SK-N-SH (cell line): Measurements from ENCODE around the gene FBXL12. TPM values are rescaled to one million over a fixed set of nuclear protein-coding genes. Genes with fewer than 3 reads are reported as not detected.
"Not testable (repeated sequence)": the region's sequence is repeated elsewhere in the genome, so short reads cannot be mapped to it uniquely, and the experiment has no call there.

ENCODE experiments used
- CTCF ChIA-PET: fragments of 300-600, 350-600 bp; formaldehyde crosslinking; extraction: SDS; loops from one replicate; lab custom pipeline; 2021; lab: Yijun Ruan, JAX
- POLR2A ChIA-PET: fragments of 350-600 bp; sonication (Branson Sonifier 250); formaldehyde crosslinking; extraction: SDS; loops from one replicate; lab custom pipeline; 2020; ENCODE audit warnings: antibody characterized with exemption, inconsistent platforms; lab: Yijun Ruan, JAX
- DNase-seq: peaks from one replicate; pipeline ENCODE4 v3.0.0; 2012
- H2AFZ ChIP-seq: fragments of 200-600 bp; sonication (generic); 2 replicates; pipeline ENCODE4 v1.8.1; 2016; ENCODE audit warnings: antibody characterized with exemption, mild to moderate bottlenecking, low read depth
- H3F3A ChIP-seq: fragments of 200-600 bp; sonication (generic); replicated peaks from 2 replicates; pipeline ENCODE3; 2016; ENCODE audit warnings: antibody characterized with exemption, mild to moderate bottlenecking; ENCODE audit not compliant: insufficient read depth
- H3K27ac ChIP-seq, 2 experiments: fragments of 200-500 bp in 1 of 2; fragments of 200-600 bp in 1 of 2; sonication (Bioruptor generic) in 1 of 2; sonication (generic), shearing (Covaris generic) in 1 of 2; 2 replicates each; pipeline versions ENCODE4 v1.5.1 to v1.6.1; 2014 to 2016; ENCODE audit warnings: low read depth in 2 of 2, inconsistent platforms in 1 of 2, low read length in 1 of 2, mild to moderate bottlenecking in 1 of 2, mixed read lengths in 1 of 2
- H3K27me3 ChIP-seq: fragments of 200-600 bp; sonication (generic), shearing (Covaris generic); 2 replicates; pipeline ENCODE4 v1.6.1; 2016; ENCODE audit warnings: mixed run types; ENCODE audit not compliant: insufficient read depth
- H3K36me3 ChIP-seq, 2 experiments: fragments of 200-500 bp in 1 of 2; fragments of 200-600 bp in 1 of 2; sonication (Bioruptor generic) in 1 of 2; sonication (generic) in 1 of 2; replicated peaks in 1 of 2; 2 replicates each; pipeline versions ENCODE3 to v1.5.1; 2014 to 2016; ENCODE audit warnings: low read length in 1 of 2, mild to moderate bottlenecking in 1 of 2; ENCODE audit not compliant: insufficient read depth in 2 of 2, control insufficient read depth in 1 of 2
- H3K4me1 ChIP-seq, 2 experiments: fragments of 200-500 bp in 1 of 2; fragments of 200-600 bp in 1 of 2; sonication (Bioruptor generic) in 1 of 2; sonication (generic), shearing (Covaris generic) in 1 of 2; 2 replicates each; pipeline versions ENCODE4 v1.5.1 to v1.6.1; 2014 to 2016; ENCODE audit warnings: low read depth in 1 of 2, low read length in 1 of 2, mixed run types in 1 of 2; ENCODE audit not compliant: insufficient read depth in 2 of 2, control insufficient read depth in 1 of 2
- H3K4me2 ChIP-seq: fragments of 200-600 bp; sonication (generic), shearing (Covaris generic); 2 replicates; pipeline ENCODE4 v1.6.1; 2017; ENCODE audit warnings: mixed run types
- H3K4me3 ChIP-seq, 2 experiments: fragments of 200-500 bp in 1 of 2; fragments of 200-600 bp in 1 of 2; sonication (Bioruptor generic) in 1 of 2; sonication (generic), shearing (Covaris generic) in 1 of 2; 2 replicates each; pipeline versions ENCODE4 v1.5.1 to v1.8.1; 2014 to 2016; ENCODE audit warnings: low read depth in 2 of 2, inconsistent platforms in 1 of 2, low read length in 1 of 2, mild to moderate bottlenecking in 1 of 2, mixed read lengths in 1 of 2, moderate library complexity in 1 of 2
- H3K79me2 ChIP-seq: fragments of 200-600 bp; sonication (generic); 2 replicates; pipeline ENCODE4 v1.8.1; 2017; ENCODE audit warnings: mild to moderate bottlenecking; ENCODE audit not compliant: insufficient read depth
- H3K9ac ChIP-seq: fragments of 200-600 bp; sonication (generic); 2 replicates; pipeline ENCODE4 v1.6.1; 2017; ENCODE audit warnings: mixed run types
- H3K9me2 ChIP-seq: fragments of 200-600 bp; sonication (generic); 2 replicates; pipeline ENCODE4 v1.6.1; 2017; ENCODE audit warnings: mixed run types
- H3K9me3 ChIP-seq: fragments of 200-600 bp; sonication (generic); 2 replicates; pipeline ENCODE4 v1.6.1; 2017; ENCODE audit warnings: mixed run types, mild to moderate bottlenecking, moderate library complexity
- H4K20me1 ChIP-seq: fragments of 200-600 bp; sonication (generic); 2 replicates; pipeline ENCODE4 v1.6.1; 2017; ENCODE audit warnings: mild to moderate bottlenecking, mixed run types; ENCODE audit not compliant: insufficient read depth
- CHD2 ChIP-seq: fragments of 150-350 bp; IDR thresholded peaks from 2 replicates; pipeline ENCODE4 v1.6.1; 2018; ENCODE audit warnings: low read length; ENCODE audit not compliant: partially characterized antibody
- GABPA ChIP-seq: IDR thresholded peaks from 2 replicates; pipeline ENCODE4 v1.4.0; 2012; ENCODE audit warnings: low read depth, mild to moderate bottlenecking
- MXI1 ChIP-seq: IDR thresholded peaks from 2 replicates; pipeline ENCODE4 v1.6.1; 2012; ENCODE audit warnings: mild to moderate bottlenecking, low read depth, low read length, improper control_type of control experiment
- RAD21 ChIP-seq: IDR thresholded peaks from 2 replicates; pipeline ENCODE4 v1.6.1; 2012; ENCODE audit warnings: mild to moderate bottlenecking, low read length
- RFX5 ChIP-seq: IDR thresholded peaks from 2 replicates; pipeline ENCODE4 v1.6.1; 2012; ENCODE audit warnings: mild to moderate bottlenecking, improper control_type of control experiment, low read length
- WGBS: methylation state at CpG from one replicate; pipeline ENCODE4 v1.1.6; 2017; ENCODE audit warnings: low lambda C conversion rate; 5-methylcytosine and 5-hydroxymethylcytosine counted together
- polyA plus RNA-seq, 3 experiments: library from polyadenylated mRNA; depleted of rRNA; stranded (reverse); fragments of >200 nt; gene quantifications; 2 replicates each; pipeline ENCODE4 v1.2.3, GENCODE V29; 2012
- TF ChIP-seq, protein P1 (sequence below): IDR thresholded peaks from 2 replicates; pipeline ENCODE4; 2012

The FBXL12 gene
- polyA plus RNA-seq, 1 of the 3 experiments (the other 2 are of a cell fraction), result 27.1 TPM

DNA sequence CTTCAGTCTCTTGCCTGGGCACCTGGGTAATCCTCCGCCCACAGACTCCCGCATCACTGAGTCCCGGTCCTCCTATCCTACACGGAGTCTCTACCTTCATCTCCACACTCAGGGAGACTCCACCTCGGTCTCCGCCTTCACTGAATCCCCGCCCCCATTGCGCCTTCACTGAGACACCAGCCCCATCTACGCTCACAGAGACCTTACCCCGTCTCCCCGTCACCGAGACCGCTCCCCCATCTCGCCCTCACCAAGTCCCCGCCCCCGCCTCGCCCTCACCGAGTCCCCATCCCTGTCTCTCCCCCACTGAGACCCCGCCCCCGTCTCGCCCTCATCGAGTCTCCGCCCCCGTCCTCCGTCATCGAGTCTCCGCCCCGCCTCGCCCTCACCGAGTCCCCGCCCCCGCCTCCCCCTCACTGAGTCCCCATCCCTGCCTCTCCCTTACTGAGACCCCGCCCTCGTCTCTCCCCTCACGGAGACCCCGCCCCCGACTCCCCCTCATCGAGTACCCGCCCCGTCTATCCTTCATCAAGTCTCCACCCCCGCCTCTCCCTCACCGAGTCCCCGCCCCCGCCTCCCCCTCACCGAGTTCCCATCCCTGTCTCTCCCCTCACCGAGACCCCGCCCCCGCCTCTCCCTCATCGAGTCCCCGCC is 27.2 kb downstream of the FBXL12 start:
- Histone ChIP-seq H3K9ac (peak overlapping the region; percentile 68; the same call in 1 of the 2 replicates), H4K20me1 (no peaks in the 10 kb centered on the region), H3F3A (no peaks in the 10 kb centered on the region)
- peak; percentile 88 for DNase-seq
- peak; percentile 90 for TF ChIP-seq CHD2
- 0 out of 2 replicates have a peak, but pooled peaks have one; percentile 10 for TF ChIP-seq RAD21
- TF ChIP-seq GABPA, result no peak
- no peak for TF ChIP-seq RFX5
- TF ChIP-seq, protein P1, sequence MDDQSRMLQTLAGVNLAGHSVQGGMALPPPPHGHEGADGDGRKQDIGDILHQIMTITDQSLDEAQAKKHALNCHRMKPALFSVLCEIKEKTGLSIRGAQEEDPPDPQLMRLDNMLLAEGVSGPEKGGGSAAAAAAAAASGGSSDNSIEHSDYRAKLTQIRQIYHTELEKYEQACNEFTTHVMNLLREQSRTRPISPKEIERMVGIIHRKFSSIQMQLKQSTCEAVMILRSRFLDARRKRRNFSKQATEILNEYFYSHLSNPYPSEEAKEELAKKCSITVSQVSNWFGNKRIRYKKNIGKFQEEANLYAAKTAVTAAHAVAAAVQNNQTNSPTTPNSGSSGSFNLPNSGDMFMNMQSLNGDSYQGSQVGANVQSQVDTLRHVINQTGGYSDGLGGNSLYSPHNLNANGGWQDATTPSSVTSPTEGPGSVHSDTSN, result peak; percentile 14; the same call in 1 of the 2 replicates
- TF ChIP-seq MXI1, result 0 out of 2 replicates have a peak, but pooled peaks have one; percentile 43
- TF ChIP-seq, all 33 proteins: peak for 4
- peak overlapping the region; percentile 61 for H3K4me2 ChIP-seq
- no peaks in the 10 kb centered on the region for H3K9me2 ChIP-seq
- H3K27ac ChIP-seq, result peak overlapping the region; percentile 60 to 80; a peak in 3 of 4 replicates
- ChIA-PET POLR2A (no interaction called here), CTCF (interaction anchor here (2.1 kb wide), 1 partner anchor 166 kb away, joined by 13 read pairs; no protein-coding TSS in a partner anchor)
- WGBS, result 2% methylated on average over 47 of the region's 50 CpGs
- peak overlapping the region; percentile 51 to 64 for H3K4me3 ChIP-seq
- no peaks in the 10 kb centered on the region for H3K36me3 ChIP-seq
- peak overlapping the region; percentile 75 for H2AFZ ChIP-seq
- H3K4me1 ChIP-seq, result peaks cover 3 to 4% of the 10 kb centered on the region in 2 experiments; a peak in 1 of 4 replicates
- no peaks in the 10 kb centered on the region for H3K9me3 ChIP-seq
- H3K27me3 ChIP-seq, result no peaks in the 10 kb centered on the region
- H3K79me2 ChIP-seq, result no peaks in the 10 kb centered on the region

DNA sequence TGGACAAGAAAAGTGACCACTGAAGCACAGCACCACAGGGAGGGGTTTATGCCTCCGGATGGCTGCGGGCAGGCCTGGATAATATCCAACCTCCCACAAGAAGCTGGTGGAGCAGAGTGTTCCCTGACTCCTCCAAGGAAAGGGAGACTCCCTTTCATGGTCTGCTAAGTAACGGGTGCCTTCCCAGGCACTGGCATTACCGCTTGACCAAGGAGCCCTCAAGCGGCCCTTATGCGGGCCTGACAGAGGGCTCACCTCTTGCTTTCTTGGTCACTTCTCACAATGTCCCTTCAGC is 27.9 kb downstream of the FBXL12 start:
- H3K4me1 ChIP-seq, H3K9me2 ChIP-seq, DNase-seq, H3K79me2 ChIP-seq, H3K9ac ChIP-seq, H3K27me3 ChIP-seq, POLR2A ChIA-PET, H4K20me1 ChIP-seq, H3F3A ChIP-seq, H3K36me3 ChIP-seq, H3K9me3 ChIP-seq: not testable (repeated sequence)
- Histone ChIP-seq H3K27ac (peak overlapping the region in 1 of 2 experiments; percentile 39; a peak in 1 of 4 replicates), H3K4me3 (peak overlapping the region in 1 of 2 experiments; percentile 37; a peak in 1 of 4 replicates), H3K4me2 (peak overlapping the region; percentile 61), H2AFZ (peak overlapping the region; percentile 75)
- CTCF ChIA-PET, result interaction anchor here (0.9 to 2.1 kb wide), 3 partner anchors 165 to 269 kb away, joined by 3 to 13 read pairs (median 4); no protein-coding TSS in a partner anchor
- 95% methylated on average over 4 of the region's 6 CpGs for WGBS

DNA sequence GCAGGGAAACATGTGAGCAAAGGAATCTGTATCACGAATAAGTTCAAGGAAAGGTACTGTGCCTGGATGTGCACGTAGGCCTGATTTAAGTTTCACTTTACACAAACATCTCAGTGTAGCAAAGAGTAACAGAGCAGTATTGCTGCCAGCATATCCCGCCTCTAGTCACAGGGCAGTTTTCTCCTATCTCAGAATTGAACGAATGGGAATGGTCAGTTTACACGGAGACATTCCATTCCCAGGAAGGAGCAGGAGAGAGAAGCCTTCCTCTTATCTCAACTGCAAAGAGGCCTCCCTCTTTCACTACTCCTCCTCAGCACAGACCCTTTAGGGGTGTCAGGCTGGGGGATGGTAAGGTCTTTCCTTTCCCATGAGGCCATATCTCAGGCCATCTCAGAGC is 29.3 kb downstream of the FBXL12 start:
- WGBS, result 68% methylated on average over 5 of the region's 5 CpGs
- DNase-seq, H3K9me3 ChIP-seq, H3K9me2 ChIP-seq, H3K27ac ChIP-seq, H3K9ac ChIP-seq, H3K4me2 ChIP-seq, H3K36me3 ChIP-seq, H3K4me1 ChIP-seq, H2AFZ ChIP-seq, POLR2A ChIA-PET, H4K20me1 ChIP-seq, H3K4me3 ChIP-seq, H3K79me2 ChIP-seq, H3K27me3 ChIP-seq, H3F3A ChIP-seq: not testable (repeated sequence)
- CTCF ChIA-PET, result interaction anchor here (2.1 kb wide), 1 partner anchor 164 kb away, joined by 13 read pairs; no protein-coding TSS in a partner anchor
